Placental pericyte (primary cell): ENCODE results near the gene GRXCR2. TPM values are rescaled to one million over a fixed set of nuclear protein-coding genes. Genes with fewer than 3 reads are reported as not detected.

Source experiments
- total RNA-seq: library from RNA; depleted of rRNA; stranded (reverse); fragments of >200 nt; gene quantifications from 2 replicates; pipeline ENCODE4 v1.2.3, GENCODE V29; 2012

GRXCR2 gene
- not detected in 2 replicates for total RNA-seq

GRCh38 chr5:145872914-145873313, at the start of gene GRXCR2:
GRXCR2 (minus strand) TSS chr5:145873014; CDS start chr5:145872968, 46 bp downstream.

GRCh38 chr5:145834917-145835847, 37.6 kb downstream of the GRXCR2 start, which contains the start of gene PRELID2:
PRELID2 (minus strand) TSS chr5:145835342; CDS start chr5:145835251, 91 bp downstream.

Other genes with a start within 250 kb of the GRXCR2 start
- 10.5 and 13.7 TPM in 2 replicates for gene PRELID2, start 37.7 kb downstream of the GRXCR2 start, total RNA-seq
- gene SH3RF2, start 63.6 kb upstream of the GRXCR2 start, total RNA-seq, result 4.2 and 4.7 TPM in 2 replicates
- not detected in 2 replicates for gene PLAC8L1, start 232.6 kb upstream of the GRXCR2 start, total RNA-seq